Measurements from ENCODE around the gene COL26A1.
"Not testable (repeated sequence)": the region's sequence is repeated elsewhere in the genome, so short reads cannot be mapped to it uniquely, and the experiment has no call there.

COL26A1 gene

GRCh38 chr7:101550641-101551541 lies 188.2 kb downstream of the COL26A1 start:
- peak; percentile 82 for DNase-seq (ENCODE audit: low read depth, low spot score)

GRCh38 chr7:101553018-101553770 lies 190.5 kb downstream of the COL26A1 start:
- no peak for DNase-seq (ENCODE audit: low read depth, low spot score)

GRCh38 chr7:101553771-101554445 lies 191.2 kb downstream of the COL26A1 start:
- no peak for DNase-seq (ENCODE audit: low read depth, low spot score)

DNA sequence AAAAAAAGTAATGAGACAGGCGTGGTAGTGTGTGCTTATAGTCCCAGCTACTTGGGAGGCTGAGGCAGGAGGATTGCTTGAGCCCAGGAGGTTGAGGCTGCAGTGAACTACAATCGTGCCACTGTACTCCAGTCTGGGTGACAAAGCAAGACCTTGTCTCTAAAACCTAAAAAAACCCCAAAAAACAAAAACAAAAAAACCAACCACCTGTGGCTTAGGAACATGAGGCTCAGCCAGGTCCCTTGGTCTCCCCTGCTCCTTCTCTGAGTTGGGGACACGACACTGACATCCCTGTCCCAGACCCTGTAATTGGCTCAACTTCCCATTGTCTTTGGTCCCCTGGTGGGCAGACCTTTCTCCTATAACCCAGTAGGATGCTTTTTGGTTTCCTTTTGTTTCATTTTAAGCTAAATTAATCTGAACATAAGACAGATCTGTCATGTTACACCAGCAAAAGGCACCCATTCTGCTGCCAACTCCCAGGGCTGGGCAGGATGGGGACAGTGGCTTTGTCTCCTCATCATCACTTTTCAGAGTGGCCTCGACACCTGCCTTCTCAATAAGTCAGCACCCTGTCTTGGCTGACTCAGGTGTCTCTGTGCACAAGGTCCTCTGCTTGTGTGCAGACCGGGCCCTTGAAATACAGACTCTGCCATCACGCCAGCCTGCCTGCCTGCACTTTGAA lies 192.1 kb downstream of the COL26A1 start:
- DNase-seq (ENCODE audit: low read depth, low spot score) = no peak

DNA sequence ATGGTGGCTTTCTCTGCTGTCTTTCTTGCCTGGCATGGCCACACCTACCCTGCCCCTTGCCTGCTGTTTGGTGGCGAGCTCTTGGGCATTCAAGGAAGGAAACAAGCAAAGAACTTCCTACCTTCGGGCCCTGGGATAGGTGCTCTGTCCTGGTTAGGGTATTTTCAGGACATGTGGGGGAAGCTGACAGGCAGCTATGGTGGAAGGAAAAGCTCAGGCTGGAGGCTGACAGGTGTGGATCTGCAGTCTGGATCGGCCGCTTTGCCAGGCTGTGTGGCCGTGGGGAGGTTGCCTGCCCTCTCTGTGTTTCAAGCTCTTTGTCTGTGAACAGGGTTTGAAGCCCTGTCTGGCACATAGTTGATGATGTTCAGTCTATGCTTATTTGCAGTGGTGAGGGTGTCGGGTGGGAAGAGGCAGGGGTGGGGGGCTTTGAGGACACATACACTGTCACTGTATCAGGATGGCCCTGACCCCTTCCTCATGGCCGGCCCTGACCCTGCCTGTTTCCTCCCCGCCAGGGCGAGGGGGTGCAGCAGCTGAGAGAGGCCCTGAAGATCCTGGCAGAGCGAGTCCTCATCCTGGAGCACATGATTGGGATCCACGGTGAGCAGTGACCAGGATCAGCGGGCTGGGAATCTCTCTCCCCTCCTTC lies 192.7 kb downstream of the COL26A1 start:
- DNase-seq (ENCODE audit: low read depth, low spot score) = no peak

DNA sequence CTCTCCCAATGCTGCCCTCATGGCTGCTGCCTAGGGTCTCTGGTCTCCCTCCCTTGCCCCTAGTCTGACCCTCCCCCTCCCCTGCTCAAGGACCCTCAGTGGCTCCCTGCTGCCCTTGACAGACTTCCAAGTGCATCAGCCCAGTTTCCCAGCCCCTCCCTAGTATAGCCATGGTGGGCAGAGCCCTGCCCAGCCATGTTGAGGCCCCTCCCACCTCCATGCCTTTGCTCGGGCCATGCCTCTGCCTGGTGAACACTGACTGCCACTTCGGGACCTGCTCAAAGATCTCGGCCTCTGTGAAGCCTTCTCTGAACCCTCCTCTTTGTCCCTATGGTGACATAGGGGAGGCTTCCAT lies 193.2 kb downstream of the COL26A1 start:
- no peak for DNase-seq (ENCODE audit: low read depth, low spot score)

GRCh38 chr7:101556453-101556968 lies 193.8 kb downstream of the COL26A1 start:
- no peak for DNase-seq (ENCODE audit: low read depth, low spot score)

GRCh38 chr7:101557421-101557820 lies 194.7 kb downstream of the COL26A1 start:
- DNase-seq (ENCODE audit: low read depth, low spot score) = no peak

GRCh38 chr7:101557978-101558741 lies 195.5 kb downstream of the COL26A1 start:
- no peak for DNase-seq (ENCODE audit: low read depth, low spot score)

GRCh38 chr7:101558742-101559325 lies 196.2 kb downstream of the COL26A1 start:
- DNase-seq (ENCODE audit: low read depth, low spot score) = no peak

DNA sequence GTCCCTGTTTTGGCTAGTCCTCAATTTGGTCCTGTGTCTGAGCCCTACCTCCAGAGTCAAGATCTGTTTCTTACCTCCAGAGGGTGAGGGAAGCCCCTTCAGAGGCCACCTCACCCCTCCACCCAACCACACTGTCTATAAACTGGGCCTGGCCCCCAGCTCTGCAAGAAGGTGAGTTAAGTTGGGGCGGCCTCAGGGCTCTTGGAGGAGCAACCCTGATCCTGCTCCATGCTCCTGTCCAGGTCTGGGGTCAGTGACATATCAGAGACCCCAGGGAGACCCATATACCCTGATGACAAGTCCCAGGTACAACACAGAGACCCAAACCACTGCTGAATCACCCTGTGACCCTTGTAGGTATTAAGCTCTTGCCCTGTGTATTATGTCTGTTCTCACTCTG lies 196.9 kb downstream of the COL26A1 start:
- no peak for DNase-seq (ENCODE audit: low read depth, low spot score)

- DNase-seq (ENCODE audit: low read depth, low spot score) = not testable (repeated sequence)
Observed at GRCh38 chr7:101560021-101560420, 197.3 kb downstream of the COL26A1 start.

DNA sequence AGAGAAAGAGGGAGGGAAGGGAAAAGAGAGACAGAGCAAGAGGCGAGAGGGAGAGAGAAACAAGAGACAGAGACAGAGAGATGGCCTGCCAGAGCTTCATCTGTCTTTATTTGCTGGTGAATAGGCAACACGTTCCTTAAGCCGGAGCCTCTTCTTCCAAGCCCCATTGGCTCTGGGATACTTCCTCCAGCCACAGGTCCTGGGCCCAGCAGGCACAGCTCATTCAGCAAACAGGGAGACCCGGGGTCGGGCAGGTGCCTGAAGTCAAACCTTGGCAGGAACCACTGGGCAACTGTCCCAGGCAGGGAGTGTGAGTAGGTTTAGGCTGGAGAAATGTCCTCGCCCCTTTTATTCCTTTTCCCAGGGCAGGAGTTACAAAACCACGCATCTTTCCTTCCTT lies 198.2 kb downstream of the COL26A1 start:
- no peak for DNase-seq (ENCODE audit: low read depth, low spot score)

DNA sequence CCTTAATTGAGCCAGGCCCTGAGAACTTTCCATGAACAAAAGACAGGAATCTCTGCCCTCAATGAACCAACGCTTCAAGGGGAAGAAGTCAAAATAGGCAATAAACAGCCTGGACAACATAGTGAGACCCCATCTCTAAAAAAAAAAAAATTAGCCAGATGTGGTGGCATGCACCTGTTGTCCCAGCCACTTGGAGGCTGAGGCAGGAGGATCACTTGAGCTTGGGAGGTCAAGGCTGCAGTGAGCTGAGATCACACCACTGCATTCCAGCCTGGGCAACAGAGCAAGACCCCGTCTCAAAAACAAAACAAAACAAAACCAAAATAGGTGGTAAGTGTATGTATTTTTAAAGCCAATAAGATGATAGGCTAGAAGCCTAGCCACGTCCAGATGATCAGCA lies 198.6 kb downstream of the COL26A1 start:
- not testable (repeated sequence) for DNase-seq (ENCODE audit: low read depth, low spot score)

- no peak for DNase-seq (ENCODE audit: low read depth, low spot score)
Observed at GRCh38 chr7:101562531-101563197, 200.0 kb downstream of the COL26A1 start.

GRCh38 chr7:101563198-101563901 lies 200.7 kb downstream of the COL26A1 start:
- DNase-seq (ENCODE audit: low read depth, low spot score) = no peak

GRCh38 chr7:101563943-101564777 lies 201.5 kb downstream of the COL26A1 start:
- peak; percentile 54 for DNase-seq (ENCODE audit: low read depth, low spot score)

DNA sequence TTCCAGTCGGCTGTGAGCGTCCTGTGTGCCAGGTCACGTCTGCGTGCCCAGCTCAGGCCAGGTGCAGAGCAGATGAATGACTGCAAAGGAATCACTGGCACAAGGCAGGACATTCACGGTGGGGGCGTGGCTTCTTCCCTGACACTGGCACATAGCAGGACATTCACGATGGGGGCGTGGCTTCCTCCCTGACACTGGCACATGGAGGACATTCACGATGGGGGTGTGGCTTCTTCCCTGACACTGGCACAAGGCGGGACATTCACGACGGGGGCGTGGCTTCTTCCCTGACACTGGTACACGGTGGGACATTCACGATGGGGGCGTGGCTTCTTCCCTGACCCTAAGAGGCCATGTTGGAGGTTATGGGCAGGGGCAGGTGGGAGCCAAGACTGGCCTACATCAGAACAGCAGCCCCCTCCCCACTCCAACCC lies 202.1 kb downstream of the COL26A1 start:
- DNase-seq (ENCODE audit: low read depth, low spot score) = peak; percentile 84
